ENCODE measurements around the gene BTNL9.
"Not testable (repeated sequence)": the region's sequence is repeated elsewhere in the genome, so short reads cannot be mapped to it uniquely, and the experiment has no call there.

The BTNL9 gene

DNA sequence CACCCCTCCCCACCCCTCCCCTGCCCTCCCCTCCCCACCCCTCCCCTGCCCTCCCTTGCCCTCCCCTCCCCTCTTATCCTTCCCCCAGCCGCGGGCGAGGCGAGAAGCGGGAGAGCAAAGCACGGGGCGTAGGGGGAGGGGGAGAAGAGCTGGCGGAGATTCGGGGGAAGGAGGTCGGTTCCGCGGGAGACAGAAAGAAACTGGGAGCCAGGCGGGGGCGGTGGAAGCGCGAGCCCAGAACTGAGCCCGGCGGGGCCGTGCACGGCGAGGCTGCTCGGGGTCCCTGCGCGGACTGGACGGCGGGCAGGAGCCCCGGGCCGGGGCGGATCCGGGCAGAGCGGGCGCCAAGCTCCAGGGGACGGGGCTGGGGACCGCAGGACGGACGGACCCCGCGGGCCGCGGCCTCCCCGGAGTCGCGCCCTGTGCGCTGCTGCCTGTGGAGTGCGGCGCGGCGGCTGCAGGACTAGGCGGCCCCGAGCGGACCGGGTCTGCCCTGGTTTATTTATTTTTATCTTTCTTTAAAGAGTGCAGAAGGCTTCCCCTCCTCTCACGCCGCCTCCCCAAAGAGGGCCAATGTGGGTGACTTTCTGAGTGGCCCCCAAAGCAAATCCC is 61.1 kb downstream of the BTNL9 start:
- not testable (repeated sequence) for DNase-seq

DNA sequence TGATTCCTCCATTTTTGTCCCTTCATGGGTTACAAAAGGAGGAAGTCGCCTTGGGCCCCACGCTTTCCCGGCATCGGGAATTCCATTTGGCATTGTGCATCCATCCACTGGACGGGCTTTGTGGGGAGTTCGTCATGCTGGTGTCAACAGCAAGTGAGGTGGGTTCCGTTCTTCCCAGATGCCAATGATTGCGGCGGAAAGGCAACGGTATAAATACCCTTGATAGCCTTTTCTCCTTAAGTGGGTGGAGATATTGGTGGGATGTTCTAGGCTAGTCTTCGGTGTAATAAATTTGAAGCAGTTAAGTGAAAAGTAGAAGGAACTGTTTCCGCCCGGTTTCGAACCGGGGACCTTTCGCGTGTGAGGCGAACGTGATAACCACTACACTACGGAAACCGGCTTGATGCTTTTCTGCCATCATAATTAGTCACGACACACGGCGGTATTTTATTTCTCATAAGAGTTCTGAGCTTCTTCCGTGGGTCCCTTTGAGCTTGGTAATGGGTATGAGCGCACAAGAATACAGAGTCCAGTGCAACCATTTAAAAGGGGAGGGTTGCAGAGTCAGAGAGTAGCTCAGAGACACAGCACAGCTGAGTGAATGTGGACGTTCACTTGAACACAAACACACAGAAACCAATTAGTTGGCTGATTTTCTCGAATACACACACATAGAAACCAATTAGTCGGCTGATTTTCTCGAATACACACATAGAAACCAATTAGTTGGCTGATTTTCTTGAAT is 62.0 kb downstream of the BTNL9 start:
- not testable (repeated sequence) for DNase-seq

DNA sequence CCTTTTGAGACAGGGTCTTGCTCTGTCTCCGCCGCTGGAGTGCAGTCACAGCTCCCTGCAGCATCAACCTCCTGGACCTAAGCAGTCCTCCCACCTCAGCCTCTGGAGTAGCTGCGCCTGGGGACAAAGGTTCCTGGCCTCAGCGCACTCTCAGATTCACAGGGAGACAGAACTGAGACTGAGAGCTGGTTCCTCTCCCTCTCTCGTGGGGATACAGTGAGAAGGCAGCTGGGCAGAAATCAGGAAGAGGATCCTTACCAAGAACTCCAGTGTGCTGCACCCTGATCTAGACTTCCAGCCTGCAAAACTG is 64.1 kb downstream of the BTNL9 start:
- not testable (repeated sequence) for DNase-seq

DNA sequence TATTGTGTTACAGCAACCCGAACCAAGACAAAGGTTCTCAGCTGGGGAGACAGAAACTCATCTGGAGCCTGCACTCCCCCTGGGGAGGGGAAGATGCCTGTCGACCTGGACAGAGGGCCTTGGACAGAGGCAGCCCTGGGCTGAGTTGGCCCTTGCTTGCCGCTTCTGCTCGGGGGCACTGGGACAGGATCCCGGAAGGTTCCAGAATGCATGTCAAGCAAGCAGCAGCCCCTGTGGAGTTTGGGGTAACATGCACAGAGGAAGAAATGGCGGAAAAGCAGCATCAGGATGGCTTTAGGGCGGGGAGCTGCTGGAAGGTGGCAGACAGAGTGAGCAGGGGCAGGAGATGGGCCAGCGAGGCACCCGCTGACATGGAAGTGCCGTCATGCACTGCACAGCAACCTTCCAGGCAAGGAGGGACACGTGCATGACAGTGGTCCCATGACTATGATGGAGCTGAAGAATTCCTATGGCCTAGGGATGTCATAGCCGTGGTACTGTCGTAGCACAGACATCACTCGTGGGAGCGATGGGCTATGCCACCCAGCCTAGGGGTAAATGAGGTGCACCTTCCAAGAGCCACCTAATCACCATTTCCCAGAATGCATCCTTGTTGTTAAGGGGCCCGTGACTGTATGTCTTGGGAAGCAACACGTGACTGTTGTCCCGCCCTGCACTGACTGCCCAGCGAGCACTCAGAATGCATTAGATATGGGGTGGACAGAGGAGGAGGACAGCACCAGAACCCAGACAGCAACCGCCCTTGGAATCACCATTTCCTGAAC is 64.7 kb downstream of the BTNL9 start:
- DNase-seq = peak in 1 of 2 experiments; percentile 14

DNA sequence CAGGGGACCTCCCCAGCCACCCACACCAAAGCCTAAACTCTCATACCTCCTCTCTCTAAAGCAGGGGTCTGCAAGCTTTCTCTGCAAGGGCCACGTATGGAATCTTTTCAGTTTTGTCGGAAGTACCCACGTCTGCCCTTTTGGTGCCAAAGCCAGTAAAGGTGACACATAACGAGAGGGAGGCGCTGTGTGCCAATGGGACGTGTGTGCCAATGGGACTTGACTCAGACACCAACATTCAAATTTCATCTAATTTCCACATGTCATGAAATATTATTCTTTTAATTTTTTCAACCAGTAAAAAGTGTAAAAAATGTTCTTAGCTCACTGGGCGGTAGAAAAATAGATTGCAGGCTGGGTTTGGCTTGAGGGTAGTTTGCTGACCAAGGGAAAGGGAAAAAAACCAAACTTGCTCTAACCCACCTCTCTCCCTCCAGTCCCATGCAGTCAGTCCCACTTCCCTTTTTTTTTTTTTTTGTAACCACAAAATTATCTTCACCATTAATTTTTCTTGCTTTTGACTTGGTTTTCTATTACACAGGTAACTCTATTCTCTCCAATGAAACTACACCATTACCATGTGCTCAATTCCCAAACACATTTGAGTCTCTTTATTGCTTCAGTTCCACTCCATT is 65.4 kb downstream of the BTNL9 start:
- DNase-seq = peak in 1 of 2 experiments; percentile 17

DNA sequence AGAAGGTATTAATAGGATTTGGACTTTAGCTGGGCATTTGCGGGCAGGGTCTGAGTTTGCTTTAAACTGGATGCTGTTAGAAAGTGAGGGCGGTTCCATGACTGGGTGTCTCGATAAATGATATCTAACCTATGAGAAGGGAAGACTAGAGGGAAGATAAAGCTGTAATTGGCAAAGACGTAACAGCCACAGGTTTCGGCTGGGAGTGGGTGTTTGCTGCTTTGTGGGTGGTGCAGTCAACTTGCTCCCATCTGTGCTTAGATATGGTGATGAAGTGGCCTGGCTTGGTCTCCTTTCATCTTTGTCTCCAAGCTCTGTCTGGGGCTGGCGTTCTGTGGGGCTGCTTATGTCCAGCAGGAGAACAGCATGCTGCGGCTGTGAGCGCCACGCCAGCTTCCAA is 67.6 kb downstream of the BTNL9 start:
- no peak for DNase-seq

DNA sequence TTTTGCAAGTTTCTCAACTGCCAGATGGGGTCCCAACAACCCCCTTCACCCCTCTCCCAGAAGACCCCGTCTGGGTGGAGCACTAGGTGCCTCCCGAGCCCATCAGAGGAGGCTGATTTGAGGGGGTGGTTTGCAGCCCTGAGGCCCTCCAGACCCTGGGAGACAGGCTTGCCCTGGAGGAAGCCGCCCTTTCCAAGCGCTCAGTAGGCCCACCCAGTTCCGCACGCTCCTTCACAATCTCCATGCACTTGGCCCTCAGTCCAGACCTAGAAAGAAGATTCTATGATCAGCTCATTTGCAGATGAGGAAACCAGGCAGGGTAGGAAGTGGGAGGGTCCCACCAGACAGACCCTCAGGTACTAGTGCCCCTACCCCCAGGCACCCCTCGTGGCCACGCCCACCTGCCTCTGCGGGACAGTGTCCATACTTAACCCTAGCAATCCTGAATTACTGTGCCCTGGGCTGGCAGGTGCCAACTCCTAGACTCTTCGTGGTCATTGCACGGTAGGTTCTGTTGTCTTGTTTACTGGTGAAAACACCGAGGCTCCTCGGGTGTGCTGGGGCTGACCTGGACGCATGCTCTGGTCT is 68.6 kb downstream of the BTNL9 start:
- no peak for DNase-seq

DNA sequence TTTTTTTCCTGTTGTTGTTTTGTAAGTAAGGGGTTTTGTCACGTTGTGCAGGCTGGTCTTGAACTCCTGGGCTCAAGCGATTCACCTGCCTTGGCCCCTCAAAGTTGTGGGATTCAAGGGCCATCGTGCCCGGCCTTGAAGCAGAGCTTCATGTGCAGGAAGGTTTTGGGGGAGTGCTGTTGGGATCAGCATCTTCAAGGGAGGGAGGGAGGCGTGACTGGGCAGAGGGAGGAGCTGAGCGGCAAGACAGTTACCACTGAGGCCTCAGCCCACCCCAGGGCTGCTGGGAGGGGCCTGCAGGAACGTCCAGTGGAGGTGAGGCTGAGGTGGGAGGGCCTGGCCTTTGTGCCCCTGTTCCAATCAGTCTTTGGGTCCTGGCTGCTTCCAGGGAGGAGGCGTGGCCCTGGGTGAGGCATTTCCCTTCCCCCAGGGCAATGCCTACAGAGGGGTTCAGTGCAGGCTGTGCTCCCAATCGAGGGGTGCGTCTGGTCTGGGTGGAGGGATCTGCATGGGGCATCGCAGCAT is 69.5 kb downstream of the BTNL9 start:
- no peak for DNase-seq

DNA sequence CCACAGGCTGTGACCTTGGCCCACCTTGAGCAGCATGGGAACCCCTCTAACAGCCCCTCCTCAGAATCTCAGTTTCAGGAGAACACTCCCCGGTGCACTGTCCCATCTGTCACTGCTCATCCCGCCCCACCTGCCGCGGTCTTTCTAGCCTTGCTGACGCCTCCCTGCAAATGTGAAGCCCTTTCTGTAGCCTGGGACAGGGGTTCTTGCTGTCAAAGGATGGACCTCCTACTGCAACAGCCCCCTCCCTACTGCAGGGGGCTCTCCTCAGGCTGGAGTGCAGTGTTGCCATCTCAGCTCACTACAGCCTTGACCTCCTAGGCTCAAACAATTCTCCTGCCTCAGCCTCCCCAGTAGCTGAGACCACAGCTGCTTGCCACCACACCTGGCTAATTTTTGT is 70.9 kb downstream of the BTNL9 start:
- DNase-seq = no peak

Measured in activated T-cell treated with anti-CD3 and anti-CD28 coated beads, Interleukin-2, amount 50 U/mL, for 48 hours (primary cell).